ENCODE results near the gene NTNG1. TPM values are rescaled to one million over a fixed set of nuclear protein-coding genes. Genes with fewer than 3 reads are reported as not detected.

Gene NTNG1
- total RNA-seq, 1 donor from 2014 or later: not detected

DNA sequence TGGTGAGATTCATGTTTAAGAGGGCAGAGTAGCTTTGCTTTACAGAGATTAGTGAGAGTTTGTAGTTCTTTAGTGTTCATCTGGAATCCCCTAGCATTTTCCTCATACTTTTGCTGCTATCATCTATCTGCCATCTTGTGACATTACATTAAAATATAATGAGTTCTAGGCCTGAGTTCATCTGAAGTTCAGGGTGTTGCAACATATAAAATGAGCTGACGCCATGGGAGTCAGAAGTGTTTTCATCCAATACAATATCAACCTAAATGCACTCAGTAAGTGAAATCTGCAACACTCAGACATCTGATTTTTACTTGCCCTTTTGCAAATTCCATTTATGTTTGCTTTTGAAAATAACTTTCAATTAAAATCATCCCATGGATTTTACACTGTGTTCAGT lies 153.8 kb downstream of the NTNG1 start:
- no peak for DNase-seq (ENCODE audit: low spot score)
- intact Hi-C loops (cut with DNase I): no loop called here

DNA sequence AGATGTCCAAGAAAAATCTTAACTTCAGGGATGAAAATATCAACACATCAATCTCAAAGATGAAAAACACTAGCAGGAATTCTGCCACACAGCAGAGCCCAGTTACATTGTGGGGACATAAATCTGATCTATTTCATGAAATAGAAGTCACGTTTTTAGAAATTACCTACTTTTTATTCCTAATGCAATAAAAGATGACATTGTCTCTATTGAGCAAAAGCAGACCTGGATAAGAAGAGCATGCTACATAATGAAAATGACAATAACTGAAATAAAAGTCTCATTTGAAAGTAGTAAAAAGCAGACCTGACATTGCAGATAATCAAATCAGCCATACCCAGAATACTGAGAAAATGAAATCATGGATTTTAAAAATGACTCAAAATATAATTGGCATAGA lies 156.8 kb downstream of the NTNG1 start:
- intact Hi-C loops (cut with DNase I): no loop called here

DNA sequence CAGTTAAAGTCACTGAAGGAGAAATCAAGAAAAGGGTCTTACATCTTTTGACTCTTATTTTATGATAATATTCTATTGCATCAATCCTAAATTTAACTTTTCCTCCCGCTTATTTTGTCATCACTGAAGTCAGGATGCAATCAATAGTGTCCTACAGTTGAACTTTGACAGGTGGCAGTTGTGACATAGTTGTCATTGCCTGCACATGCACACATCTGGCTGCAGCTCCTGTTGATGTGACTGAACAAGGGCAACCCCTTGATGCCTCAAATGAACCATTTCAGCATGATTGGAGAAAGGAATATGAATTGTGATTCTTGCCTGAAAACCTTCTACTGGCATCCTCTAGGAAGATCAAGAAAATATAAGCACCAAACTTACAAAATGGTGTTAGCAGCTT lies 157.7 kb downstream of the NTNG1 start:
- intact Hi-C loops (cut with DNase I): no loop called here

More for the DNA sequence above, 156.8 kb downstream of the NTNG1 start:
- no peak for DNase-seq (ENCODE audit: low spot score)

DNA sequence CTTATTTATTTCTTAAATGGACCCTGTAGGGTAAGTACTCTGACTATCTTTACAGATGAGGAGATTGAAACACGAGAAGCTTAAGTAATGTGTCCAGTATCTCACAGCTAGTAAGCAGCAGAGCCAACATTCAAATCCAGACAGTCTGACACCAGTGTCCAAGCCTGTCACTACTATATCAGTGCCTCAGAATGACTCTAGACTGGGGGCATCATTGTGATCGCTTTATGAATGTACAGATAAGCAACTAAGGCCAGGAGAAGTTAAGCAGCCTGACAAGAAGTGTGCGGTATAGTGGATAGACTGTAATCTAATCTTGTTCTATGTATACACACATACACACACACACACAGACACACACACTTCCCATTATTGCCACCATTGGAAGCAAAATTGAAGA lies 158.7 kb downstream of the NTNG1 start:
- DNase-seq (ENCODE audit: low spot score): no peak
- intact Hi-C loops (cut with DNase I): no loop called here

More for the DNA sequence above, 157.7 kb downstream of the NTNG1 start:
- no peak for DNase-seq (ENCODE audit: low spot score)

DNA sequence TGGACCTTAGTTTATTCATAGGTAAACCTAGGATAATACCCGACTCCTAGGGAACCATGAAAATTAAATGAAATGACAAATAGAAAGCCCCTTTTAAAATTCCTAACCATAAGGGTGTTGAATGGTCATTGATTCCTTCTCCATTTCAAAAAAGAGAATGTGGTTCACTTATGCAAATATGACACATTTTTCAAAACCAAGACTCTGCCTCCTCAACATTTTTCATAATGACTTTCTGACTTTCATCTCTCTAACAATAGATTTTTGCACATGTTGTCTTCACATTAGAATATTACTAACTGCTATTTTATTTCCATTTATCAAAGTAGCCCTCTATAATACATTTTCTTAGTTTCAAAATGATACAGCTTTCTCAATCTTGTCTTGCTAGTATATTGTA lies 169.1 kb downstream of the NTNG1 start:
- intact Hi-C loops (cut with DNase I): no loop called here
- no peak for DNase-seq (ENCODE audit: low spot score)

DNA sequence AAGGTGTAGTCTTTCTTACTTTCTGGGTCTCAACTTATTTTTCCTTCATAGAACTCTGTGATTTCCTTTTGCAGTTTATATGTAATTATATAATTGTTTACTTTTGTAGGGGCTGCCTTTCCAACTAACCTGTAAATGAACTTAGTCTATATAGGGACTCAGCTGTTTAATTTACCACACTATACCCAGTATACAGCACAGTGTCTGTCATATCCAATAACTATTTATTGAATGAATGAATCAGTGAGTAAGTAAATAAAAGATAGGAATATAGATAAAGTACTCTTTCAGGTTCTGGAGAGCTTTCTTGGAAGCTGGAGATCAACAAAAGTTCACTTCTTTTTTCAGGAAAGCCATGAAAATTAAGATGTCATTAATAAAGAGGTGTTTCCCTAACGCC lies 174.8 kb downstream of the NTNG1 start:
- intact Hi-C loops (cut with DNase I): no loop called here
- no peak for DNase-seq (ENCODE audit: low spot score)

DNA sequence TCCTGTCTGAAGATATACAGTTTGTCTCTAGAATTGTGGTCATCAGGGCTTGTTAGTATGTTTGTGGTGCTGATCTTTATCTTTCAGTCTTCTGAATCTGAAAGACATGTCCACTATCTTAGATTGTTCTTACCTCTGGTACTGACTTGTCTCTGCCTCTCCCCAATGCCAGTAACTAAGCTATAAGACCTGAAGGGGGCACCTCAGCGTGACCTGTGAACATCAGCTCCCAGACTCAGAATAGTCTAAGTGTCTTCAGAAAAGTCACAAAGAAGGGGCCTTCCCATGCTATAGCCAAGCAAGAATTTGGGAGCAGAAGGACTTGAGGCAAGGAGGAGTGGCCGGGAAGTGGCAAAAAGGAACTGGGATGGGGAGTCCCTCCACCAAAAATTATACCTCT lies 178.1 kb downstream of the NTNG1 start:
- DNase-seq (ENCODE audit: low spot score): no peak
- intact Hi-C loops (cut with DNase I): no loop called here

DNA sequence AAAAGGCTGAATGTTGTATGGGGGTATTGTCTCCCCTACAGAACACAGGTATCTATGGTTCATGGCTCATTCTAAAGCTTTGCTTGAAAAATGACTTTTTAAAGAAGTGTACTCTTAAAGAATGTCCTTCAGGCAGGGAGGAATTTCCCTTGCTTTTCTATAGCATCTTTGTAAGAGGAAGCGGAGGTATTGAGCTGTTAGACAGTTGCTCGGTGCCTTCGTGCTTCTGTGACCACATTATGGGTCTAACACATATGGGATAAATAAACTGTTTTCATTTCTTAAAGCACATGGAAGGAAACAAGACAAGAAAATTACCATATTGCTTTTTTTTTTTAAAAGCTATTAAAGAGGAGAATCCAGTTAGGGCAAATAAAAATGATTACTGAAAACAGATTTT lies 182.9 kb downstream of the NTNG1 start:
- intact Hi-C loops (cut with DNase I): no loop called here
- no peak for DNase-seq (ENCODE audit: low spot score)

DNA sequence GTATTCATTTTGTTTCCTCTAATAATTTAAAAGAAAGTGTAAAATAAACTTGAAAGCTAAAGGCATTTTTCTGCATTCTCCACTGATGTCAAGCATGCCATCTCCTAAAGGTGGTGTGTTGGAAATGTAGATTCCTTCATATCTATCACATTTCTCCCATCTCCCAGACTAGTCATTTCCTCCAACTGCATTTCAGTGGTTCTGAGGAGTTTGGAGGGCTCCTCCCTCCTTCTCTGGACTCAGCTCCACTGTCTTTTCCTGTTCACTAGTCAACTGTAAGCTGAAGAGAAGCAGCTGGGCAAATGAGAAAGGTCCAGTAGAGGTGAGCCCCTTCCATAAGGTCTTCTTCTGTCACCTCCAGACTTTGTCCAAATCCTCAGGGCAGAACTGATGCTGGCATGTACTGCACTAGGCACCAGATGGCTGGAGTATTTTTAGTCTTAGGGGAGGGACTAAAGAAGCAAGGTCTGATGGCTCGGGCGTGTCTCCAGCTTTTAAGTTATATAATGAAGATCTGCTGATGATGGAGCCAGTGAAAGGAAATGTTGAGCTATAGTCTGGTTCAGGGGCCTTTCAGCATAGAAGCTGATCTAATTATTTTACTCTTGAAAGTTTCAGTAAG lies 186.1 kb downstream of the NTNG1 start:
- intact Hi-C loops (cut with DNase I): no loop called here
- DNase-seq (ENCODE audit: low spot score): no peak

DNA sequence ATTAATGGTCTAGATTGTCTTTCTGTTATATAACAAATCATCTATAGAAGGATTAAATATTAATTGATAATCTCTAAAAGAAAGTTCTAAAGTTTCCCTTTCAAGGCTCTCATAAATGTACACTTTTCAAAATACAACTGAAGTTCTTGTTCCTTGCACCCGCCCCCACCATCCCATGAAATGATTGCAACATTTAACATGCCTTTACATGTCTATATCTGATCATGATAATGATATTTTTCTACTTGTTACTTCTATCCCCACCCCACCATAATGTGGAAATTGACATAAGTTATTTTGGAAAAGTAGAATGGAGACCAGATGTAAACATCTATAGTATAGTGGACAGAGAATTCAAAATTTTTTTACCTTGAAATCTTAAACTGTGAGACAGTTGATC lies 186.6 kb downstream of the NTNG1 start:
- DNase-seq (ENCODE audit: low spot score): no peak
- intact Hi-C loops (cut with DNase I): no loop called here

DNA sequence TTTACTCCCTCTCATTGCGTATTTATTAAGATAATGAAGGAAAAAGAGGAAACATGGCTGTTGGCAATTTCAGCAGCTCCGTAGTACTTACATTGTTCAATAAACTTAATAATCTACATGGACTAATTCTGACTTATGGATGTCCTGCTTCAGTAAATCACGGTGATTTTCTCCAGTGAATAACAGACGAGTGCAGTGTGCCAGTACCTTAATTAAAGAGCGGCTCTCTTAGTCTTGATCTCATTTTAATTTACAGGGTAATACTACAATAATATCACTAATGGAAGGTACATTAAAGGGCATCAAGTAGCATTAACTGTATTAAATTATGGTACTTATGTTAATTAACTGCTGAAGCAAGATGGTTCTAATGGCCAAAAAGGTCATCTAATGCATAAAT lies 187.2 kb downstream of the NTNG1 start:
- intact Hi-C loops (cut with DNase I): no loop called here
- DNase-seq (ENCODE audit: low spot score): no peak

DNA sequence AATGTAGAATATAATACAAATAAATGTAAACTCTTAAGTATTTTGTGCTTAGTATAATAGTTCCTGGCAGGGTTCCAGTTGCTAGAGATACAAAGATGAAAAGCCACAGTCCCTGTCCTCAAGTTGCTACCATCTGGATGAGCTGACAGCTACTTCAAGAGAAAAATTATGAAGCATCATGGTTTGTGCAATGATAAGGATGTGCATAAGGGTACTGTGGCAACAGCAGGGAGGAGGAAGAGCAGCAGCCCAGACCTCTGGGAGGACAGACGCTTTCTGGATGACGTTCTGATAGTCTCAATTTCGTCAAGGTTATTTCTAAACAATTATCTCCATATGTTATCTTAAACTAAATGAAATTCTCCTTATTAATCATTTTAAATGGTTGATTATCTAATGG lies 198.9 kb downstream of the NTNG1 start:
- intact Hi-C loops (cut with DNase I): no loop called here

DNA sequence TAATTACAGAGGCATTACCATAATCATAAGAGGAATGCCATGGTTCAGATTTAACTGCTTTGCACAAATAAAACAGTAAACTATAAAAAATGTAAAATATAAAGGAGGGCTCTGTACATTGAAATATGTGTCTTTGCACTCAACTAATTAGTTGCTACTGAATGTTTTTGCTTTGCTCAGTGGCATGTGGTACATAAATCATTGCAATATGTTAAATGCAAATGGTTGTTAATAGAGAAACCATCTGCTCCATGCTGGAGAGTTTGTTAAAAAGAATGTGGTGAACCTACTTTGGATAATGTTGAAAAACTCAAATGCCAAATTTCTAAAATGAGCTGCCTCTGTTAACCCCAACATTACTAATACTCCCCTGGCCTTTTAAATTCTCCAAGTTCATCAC lies 201.5 kb downstream of the NTNG1 start:
- intact Hi-C loops (cut with DNase I): no loop called here
- no peak for DNase-seq (ENCODE audit: low spot score)

More for the DNA sequence above, 198.9 kb downstream of the NTNG1 start:
- DNase-seq (ENCODE audit: low spot score): no peak

DNA sequence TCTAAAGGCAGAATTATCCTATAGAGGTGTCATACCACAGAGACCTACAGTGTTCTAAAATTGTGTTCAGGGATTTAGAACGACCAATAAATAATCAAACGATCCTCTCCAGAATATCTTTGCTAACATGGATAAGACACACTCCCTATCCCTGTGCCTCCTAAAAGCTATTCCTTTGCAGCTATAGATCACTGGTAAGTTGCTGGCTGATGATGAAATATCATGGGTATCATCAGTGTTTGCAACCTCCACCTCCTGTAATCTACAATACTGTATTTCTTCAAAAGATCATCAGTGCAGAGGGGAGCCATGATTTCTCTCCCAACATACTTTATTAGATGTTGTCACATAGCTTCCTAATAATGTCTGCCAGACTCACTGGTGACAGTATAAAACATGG lies 201.9 kb downstream of the NTNG1 start:
- intact Hi-C loops (cut with DNase I): no loop called here
- no peak for DNase-seq (ENCODE audit: low spot score)

DNA sequence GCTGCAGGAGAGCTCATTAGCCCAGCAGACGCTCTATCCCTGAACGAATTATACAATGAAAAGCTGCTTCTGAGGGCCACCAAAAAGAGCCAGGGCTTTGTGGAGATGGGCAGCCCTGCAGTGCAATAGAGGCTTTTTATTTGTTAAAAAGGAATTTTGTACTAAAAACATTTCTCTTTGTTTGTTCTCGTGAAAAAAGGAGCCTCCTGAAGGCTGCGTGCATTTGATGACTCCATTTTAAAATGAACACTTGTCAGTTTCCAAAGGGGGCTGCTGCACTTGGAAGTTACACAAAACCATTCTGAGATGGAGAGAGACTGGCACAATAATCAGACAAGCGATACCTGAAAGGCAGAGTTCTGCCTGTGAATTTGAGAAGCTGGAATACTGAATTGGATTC lies 202.8 kb downstream of the NTNG1 start:
- DNase-seq (ENCODE audit: low spot score): no peak
- intact Hi-C loops (cut with DNase I): no loop called here

DNA sequence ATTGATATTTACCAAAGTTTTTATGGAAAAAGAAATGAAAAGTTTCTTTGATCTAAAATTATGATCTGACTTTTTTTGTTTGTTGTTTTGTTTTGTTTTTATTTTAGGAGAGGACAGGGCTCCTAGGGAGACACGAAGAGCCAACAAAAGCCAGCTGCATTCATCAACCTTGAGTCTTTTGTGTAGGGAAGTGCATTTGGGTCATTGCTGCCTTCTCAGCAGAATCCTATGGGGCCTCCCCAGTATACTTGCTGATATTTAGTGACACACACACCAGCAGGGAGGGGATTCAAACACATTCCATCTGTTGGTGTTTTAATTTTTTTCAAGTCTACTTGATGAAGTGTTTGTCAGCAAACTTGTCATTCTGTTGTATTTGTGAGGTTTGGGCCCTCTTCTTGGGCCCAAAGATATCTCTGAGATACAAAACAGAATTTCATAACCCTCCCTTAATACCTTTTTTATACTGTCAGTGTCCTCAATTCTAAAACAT lies 203.5 kb downstream of the NTNG1 start:
- intact Hi-C loops (cut with DNase I): no loop called here
- DNase-seq (ENCODE audit: low spot score): no peak

DNA sequence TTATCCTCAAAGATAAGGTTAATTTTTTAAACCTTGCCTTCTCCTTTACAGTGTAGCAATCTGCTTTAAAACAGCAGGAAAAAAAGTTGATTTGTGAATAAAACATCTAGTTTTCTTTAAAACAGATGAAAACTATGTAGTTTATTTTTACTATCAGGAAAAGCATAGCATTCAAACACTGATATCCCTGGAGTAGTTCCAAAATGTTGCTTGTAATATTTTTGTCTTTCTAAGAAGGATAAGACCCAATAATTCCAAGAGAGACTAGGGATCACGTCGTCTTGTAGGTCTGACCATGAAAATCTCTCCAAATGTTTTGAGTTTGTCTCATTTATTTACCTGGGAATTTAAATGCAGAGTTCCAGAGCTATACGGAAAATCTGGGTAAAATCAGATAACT lies 204.0 kb downstream of the NTNG1 start:
- no peak for DNase-seq (ENCODE audit: low spot score)
- intact Hi-C loops (cut with DNase I): no loop called here

DNA sequence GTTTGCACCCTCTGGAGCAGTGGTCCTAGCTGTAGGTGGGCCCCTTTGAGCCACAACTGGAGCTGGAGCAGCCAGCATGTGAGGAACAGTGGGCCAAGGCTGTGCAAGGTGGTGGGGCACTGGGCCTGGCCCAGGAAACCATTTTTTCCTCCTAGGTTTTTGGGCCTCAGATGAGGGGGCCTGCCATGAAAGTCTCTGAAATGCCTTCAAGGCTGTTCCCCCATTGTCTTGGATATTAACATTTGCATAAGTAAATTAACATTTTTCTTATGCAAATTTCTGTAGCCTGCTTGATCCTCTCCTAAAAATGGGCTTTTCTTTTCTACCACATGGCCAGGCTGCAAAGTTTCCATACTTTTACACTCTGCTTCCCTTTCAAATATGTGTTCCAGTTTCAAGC lies 212.0 kb downstream of the NTNG1 start:
- DNase-seq (ENCODE audit: low spot score): no peak
- intact Hi-C loops (cut with DNase I): no loop called here

DNA sequence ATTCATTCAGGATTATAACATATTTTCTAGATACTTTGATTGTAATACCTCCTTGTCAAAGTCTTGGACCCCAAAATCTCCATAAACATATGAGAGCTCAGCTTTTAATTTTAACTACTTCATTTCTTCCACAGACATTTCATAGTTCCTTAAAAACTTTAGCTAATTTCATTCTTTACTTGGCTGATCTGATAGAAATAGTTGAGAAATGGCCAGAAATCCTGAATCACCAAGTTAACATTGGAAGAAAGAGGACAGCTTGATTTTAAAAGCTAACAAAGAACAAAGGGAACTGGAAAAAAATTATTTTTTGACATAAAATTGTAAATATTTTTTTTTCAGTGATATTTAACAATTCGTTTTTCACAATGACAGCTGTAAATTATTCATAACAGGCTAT lies 216.5 kb downstream of the NTNG1 start:
- DNase-seq (ENCODE audit: low spot score): no peak
- intact Hi-C loops (cut with DNase I): no loop called here

DNA sequence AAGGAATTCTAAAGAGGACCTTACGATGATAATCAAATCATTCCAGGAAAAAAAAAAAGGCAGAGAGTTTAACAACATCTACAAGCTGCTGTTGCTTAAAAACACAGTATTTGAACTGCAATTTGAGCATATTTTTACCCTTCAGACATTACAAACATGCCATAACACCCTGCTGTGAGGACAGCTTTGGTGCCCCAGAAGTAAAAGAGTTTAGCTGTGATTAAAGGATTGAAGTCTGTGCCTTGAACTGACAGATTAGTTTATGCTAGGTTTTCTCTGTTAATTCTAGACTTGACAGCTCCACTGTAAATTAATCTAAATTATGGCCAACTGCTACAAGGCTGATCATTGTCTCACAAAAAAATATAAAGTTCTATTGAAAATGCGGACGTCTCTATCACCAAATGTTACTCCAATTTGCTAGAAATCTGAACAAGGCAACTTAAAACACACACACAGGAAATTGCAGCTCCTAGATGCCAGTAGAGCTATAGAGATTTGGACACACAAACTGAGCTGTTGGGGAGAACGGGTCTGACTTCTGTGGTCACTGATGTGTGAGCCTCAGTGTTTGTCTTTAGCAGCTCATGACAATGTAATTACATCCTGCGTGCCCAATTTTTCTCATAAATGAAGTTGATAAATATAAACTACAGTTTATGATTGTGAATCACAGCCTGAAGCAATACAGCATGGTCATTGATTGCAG lies 217.9 kb downstream of the NTNG1 start:
- no peak for DNase-seq (ENCODE audit: low spot score)
- intact Hi-C loops (cut with DNase I): no loop called here

DNA sequence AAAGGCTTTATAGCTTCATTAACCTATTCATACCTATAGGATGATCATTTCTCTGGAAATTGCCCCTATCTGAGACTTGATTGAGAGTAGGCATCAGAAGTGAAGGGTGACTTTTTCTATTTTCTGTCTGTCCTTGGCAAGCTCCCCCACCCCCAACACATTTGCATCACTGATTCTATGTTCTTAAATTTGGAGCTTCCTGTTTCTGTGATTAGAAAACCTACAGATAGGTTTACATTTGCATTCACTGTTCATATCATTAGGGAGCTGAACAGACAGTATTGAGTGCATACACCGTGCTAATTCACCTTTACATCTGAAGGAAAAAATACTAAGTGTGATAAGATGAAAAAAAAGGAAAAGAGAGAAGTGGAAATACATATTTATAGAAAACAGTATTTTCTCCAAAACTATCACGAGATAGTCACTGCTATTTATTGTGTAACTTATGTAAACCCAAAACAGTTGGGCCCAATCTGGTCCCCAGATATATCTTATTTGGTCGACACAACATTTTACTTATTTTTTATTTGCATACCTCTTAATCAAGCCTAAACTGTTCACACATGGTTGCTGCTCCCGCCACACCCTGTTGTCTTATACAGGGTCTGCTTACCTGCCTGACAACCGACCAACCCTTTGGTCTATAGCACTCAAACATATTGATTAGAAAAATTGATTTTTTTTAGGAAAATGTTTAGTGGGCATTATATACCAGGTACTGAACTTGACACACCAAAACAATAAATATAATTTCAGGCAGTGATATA lies 218.8 kb downstream of the NTNG1 start:
- intact Hi-C loops (cut with DNase I): no loop called here
- no peak for DNase-seq (ENCODE audit: low spot score)

Measured in cardiac septum (tissue), 1 donor.